H9 (cell line): ENCODE data around the gene PTER. TPM values are rescaled to one million over a fixed set of nuclear protein-coding genes. Genes with fewer than 3 reads are reported as not detected.

ENCODE experiments used
- DNase-seq: peaks from one replicate; pipeline ENCODE4 v3.0.0-alpha.2; 2017
- H2AFZ ChIP-seq: one replicate; pipeline ENCODE4 v1.6.1; 2013; ENCODE audit warnings: mild to moderate bottlenecking, low read length, control low read depth, moderate library complexity
- H2AK5ac ChIP-seq: 2 replicates; pipeline ENCODE4 v1.6.1; 2013; ENCODE audit warnings: low read length, control low read depth, mixed read lengths; ENCODE audit not compliant: insufficient read length
- H2BK120ac ChIP-seq: one replicate; pipeline ENCODE4 v1.6.1; 2013; ENCODE audit warnings: low read depth, mild to moderate bottlenecking, low read length, control low read depth, inconsistent platforms; ENCODE audit not compliant: poor library complexity, severe bottlenecking
- H2BK12ac ChIP-seq: 2 replicates; pipeline ENCODE4 v1.6.1; 2013; ENCODE audit warnings: low read length, control low read depth, mixed read lengths, low read depth; ENCODE audit not compliant: insufficient read length
- H2BK15ac ChIP-seq: 2 replicates; pipeline ENCODE4 v1.6.1; 2013; ENCODE audit warnings: low read depth, low read length, control low read depth
- H2BK20ac ChIP-seq: one replicate; pipeline ENCODE4 v1.6.1; 2013; ENCODE audit warnings: low read depth, mild to moderate bottlenecking, low read length, control low read depth, inconsistent platforms; ENCODE audit not compliant: poor library complexity, severe bottlenecking
- H2BK5ac ChIP-seq: 2 replicates; pipeline ENCODE4 v1.6.1; 2013; ENCODE audit warnings: low read length, control low read depth, mixed read lengths; ENCODE audit not compliant: insufficient read length
- H3K14ac ChIP-seq: 2 replicates; pipeline ENCODE4 v1.6.1; 2013; ENCODE audit warnings: low read length, control low read depth; ENCODE audit not compliant: insufficient read depth
- H3K18ac ChIP-seq: 2 replicates; pipeline ENCODE4 v1.6.1; 2013; ENCODE audit warnings: low read depth, mild to moderate bottlenecking, mixed read lengths, low read length, control low read depth; ENCODE audit not compliant: insufficient read length
- H3K23ac ChIP-seq: 2 replicates; pipeline ENCODE4 v1.6.1; 2013; ENCODE audit warnings: low read length, control low read depth, mixed read lengths, low read depth; ENCODE audit not compliant: insufficient read length
- H3K23me2 ChIP-seq: 2 replicates; pipeline ENCODE4 v1.6.1; 2013; ENCODE audit warnings: low read depth, mild to moderate bottlenecking, mixed read lengths, low read length, control low read depth; ENCODE audit not compliant: insufficient read length, poor library complexity, severe bottlenecking
- H3K27ac ChIP-seq: 2 replicates; pipeline ENCODE4 v1.5.1; 2013; ENCODE audit warnings: low read length, control low read depth, mixed read lengths, low read depth; ENCODE audit not compliant: insufficient read length
- H3K27me3 ChIP-seq: 2 replicates; pipeline ENCODE4 v1.6.1; 2013; ENCODE audit warnings: low read length, control low read depth, inconsistent platforms; ENCODE audit not compliant: insufficient read depth
- H3K4ac ChIP-seq: 2 replicates; pipeline ENCODE4 v1.6.1; 2013; ENCODE audit warnings: low read depth, mild to moderate bottlenecking, control low read depth, inconsistent platforms, low read length, moderate library complexity
- H3K4me1 ChIP-seq: 2 replicates; pipeline ENCODE4 v1.6.1; 2013; ENCODE audit warnings: low read length, control low read depth, inconsistent platforms; ENCODE audit not compliant: insufficient read depth
- H3K4me2 ChIP-seq: 2 replicates; pipeline ENCODE4 v1.6.1; 2013; ENCODE audit warnings: low read length, control low read depth, mixed read lengths; ENCODE audit not compliant: insufficient read length, insufficient read depth
- H3K56ac ChIP-seq: 2 replicates; pipeline ENCODE4 v1.6.1; 2013; ENCODE audit warnings: low read depth, mild to moderate bottlenecking, mixed read lengths, low read length, control low read depth; ENCODE audit not compliant: insufficient read length
- H3K79me1 ChIP-seq: 2 replicates; pipeline ENCODE4 v1.6.1; 2013; ENCODE audit warnings: low read depth, mild to moderate bottlenecking, moderate library complexity, low read length, control low read depth, inconsistent platforms; ENCODE audit not compliant: insufficient read depth, poor library complexity, severe bottlenecking
- H3K79me2 ChIP-seq: 2 replicates; pipeline ENCODE4 v1.6.1; 2013; ENCODE audit warnings: low read length, control low read depth, inconsistent platforms; ENCODE audit not compliant: insufficient read depth
- H3K9ac ChIP-seq: 2 replicates; pipeline ENCODE4 v1.6.1; 2013; ENCODE audit warnings: low read length, control low read depth, mixed read lengths; ENCODE audit not compliant: insufficient read length; ENCODE audit errors: extremely low read depth
- H3K9me3 ChIP-seq: one replicate; pipeline ENCODE4 v1.6.1; 2013; ENCODE audit warnings: low read depth, low read length, inconsistent platforms; ENCODE audit not compliant: control insufficient read depth
- H3T11ph ChIP-seq: one replicate; pipeline ENCODE4 v1.6.1; 2013; ENCODE audit warnings: mild to moderate bottlenecking, low read length, control low read depth, inconsistent platforms
- H4K20me1 ChIP-seq: one replicate; pipeline ENCODE4 v1.6.1; 2013; ENCODE audit not compliant: control insufficient read depth, insufficient read length, insufficient read depth
- H4K5ac ChIP-seq: 2 replicates; pipeline ENCODE4 v1.6.1; 2013; ENCODE audit warnings: low read depth, mild to moderate bottlenecking, mixed read lengths, low read length, control low read depth; ENCODE audit not compliant: insufficient read length
- H4K8ac ChIP-seq: replicated peaks from 2 replicates; pipeline ENCODE4 v1.6.1; 2013; ENCODE audit warnings: low read length, control low read depth, mixed read lengths, low read depth; ENCODE audit not compliant: insufficient read length
- H4K91ac ChIP-seq: 2 replicates; pipeline ENCODE4 v1.6.1; 2013; ENCODE audit warnings: low read depth, mild to moderate bottlenecking, moderate library complexity, mixed read lengths, low read length, control low read depth; ENCODE audit not compliant: insufficient read length
- H3K27ac Mint-ChIP-seq, 3 experiments: 2 replicates in 2 of 3; 3 replicates in 1 of 3; pipeline ENCODE4 v1.8.0; 2020 to 2021; ENCODE audit warnings: mixed read lengths in 3 of 3, mild to moderate bottlenecking in 1 of 3, moderate library complexity in 1 of 3
- H3K27me3 Mint-ChIP-seq: 2 replicates; pipeline ENCODE4 v1.8.0; 2021; ENCODE audit warnings: low read depth, mild to moderate bottlenecking, moderate library complexity, mixed read lengths
- H3K36me3 Mint-ChIP-seq, 3 experiments: 2 replicates in 2 of 3; 3 replicates in 1 of 3; pipeline ENCODE4 v1.8.0; 2020 to 2021; ENCODE audit warnings: low read depth in 3 of 3, mixed read lengths in 3 of 3; ENCODE audit not compliant: insufficient read depth in 1 of 3
- H3K4me1 Mint-ChIP-seq, 2 experiments: 2 replicates each; pipeline ENCODE4 v1.8.0; 2020; ENCODE audit warnings: mixed read lengths in 2 of 2
- H3K4me3 Mint-ChIP-seq, 2 experiments: 2 replicates in 1 of 2; 3 replicates in 1 of 2; pipeline ENCODE4 v1.8.0; 2020 to 2021; ENCODE audit warnings: mild to moderate bottlenecking in 2 of 2, mixed read lengths in 2 of 2, moderate library complexity in 1 of 2
- H3K9me3 Mint-ChIP-seq, 2 experiments: 2 replicates in 1 of 2; 3 replicates in 1 of 2; pipeline ENCODE4 v1.8.0; 2020; ENCODE audit warnings: mild to moderate bottlenecking in 2 of 2, mixed read lengths in 2 of 2, moderate library complexity in 1 of 2
- CTCF ChIP-seq: fragments of 200-600 bp; sonication (generic); conservative IDR thresholded peaks from 3 replicates; pipeline ENCODE4 v1.8.0; 2021; ENCODE audit warnings: antibody characterized with exemption, mild to moderate bottlenecking
- WGBS: extraction: QIAGEN DNeasy Blood & Tissue Kit; methylation state at CpG from one replicate; pipeline ENCODE4 v1.1.7; 2013; ENCODE audit warnings: missing lambda C conversion rate, low lambda C conversion rate, mixed read lengths; ENCODE audit not compliant: insufficient read length; ENCODE audit errors: extremely low coverage; 5-methylcytosine and 5-hydroxymethylcytosine counted together
- total RNA-seq: library from RNA; stranded (reverse); gene quantifications from 2 replicates; pipeline ENCODE4 v1.2.1, GENCODE V29; 2021

Gene PTER
- total RNA-seq, 1 experiment from 2014 or later, result 10.1 TPM

- no peak for DNase-seq
- Histone ChIP-seq H3K27me3 (no peaks in the 10 kb centered on the region), H3K4ac (no peak overlapping the region), H3K4me1 (no peaks in the 10 kb centered on the region), H3K9me3 (no peaks in the 10 kb centered on the region), H3K79me1 (no peaks in the 10 kb centered on the region), H4K20me1 (no peaks in the 10 kb centered on the region), H4K91ac (no peak overlapping the region), H3K14ac (no peak overlapping the region), H3K79me2 (no peaks in the 10 kb centered on the region), H3K9ac (no peak overlapping the region), H3T11ph (no peak overlapping the region), H2BK15ac (no peak overlapping the region), H2AFZ (no peak overlapping the region), H4K8ac (no peak overlapping the region), H3K23ac (no peak overlapping the region), H3K4me2 (no peak overlapping the region), H2BK20ac (no peak overlapping the region), H2AK5ac (no peak overlapping the region), H3K18ac (no peak overlapping the region), H2BK120ac (no peak overlapping the region), H2BK5ac (no peak overlapping the region), H3K56ac (no peak overlapping the region), H2BK12ac (no peak overlapping the region), H3K27ac (no peak overlapping the region), H4K5ac (no peak overlapping the region), H3K23me2 (no peaks in the 10 kb centered on the region)
- WGBS, result no CpG with 5 or more reads among the region's 5 CpGs
- Mint-ChIP-seq H3K27ac (no peak overlapping the region; a peak in 2 of 7 replicates), H3K9me3 (no peaks in the 10 kb centered on the region), H3K36me3 (peaks cover 0 to under 1% (median 0%) of the 10 kb centered on the region in 3 experiments; a peak in 1 of 7 replicates), H3K4me3 (no peak overlapping the region), H3K27me3 (no peaks in the 10 kb centered on the region), H3K4me1 (no peaks in the 10 kb centered on the region)
- TF ChIP-seq CTCF, result no peak
These were observed 44.4 kb downstream of the PTER start for GRCh38 chr10:16481052-16481728.
